GM12878 (cell line): Measurements from ENCODE around the gene MYL11. TPM values are rescaled to one million over a fixed set of nuclear protein-coding genes. Genes with fewer than 3 reads are reported as not detected.
A peak's percentile ranks its signal among the peaks of the same experiment; 100 is the strongest.

Source experiments
- ATAC-seq: fragments of 200-7000 bp; cut with Tn5 transposase; 3 replicates; pipeline ENCODE4 v1.9.1; 2020; ENCODE audit warnings: mild to moderate bottlenecking, moderate library complexity
- BruUV-seq: library from RNA; stranded (reverse); fragments of 400-500 nt; replicated peaks from 2 replicates; lab custom pipeline; 2021; lab: Mats Ljungman, UMichigan
- CTCF ChIA-PET: fragments of 300-600 bp; sonication (Branson Sonifier 250); formaldehyde crosslinking; extraction: SDS; loops from one replicate; lab custom pipeline; 2021; ENCODE audit warnings: inconsistent platforms; lab: Yijun Ruan, JAX
- POLR2A ChIA-PET: fragments of 350-600 bp; formaldehyde crosslinking; extraction: SDS; loops from one replicate; lab custom pipeline; 2021; ENCODE audit warnings: inconsistent platforms; lab: Charles Lee
- RAD21 ChIA-PET: fragments of 300-600 bp; sonication (Branson Sonifier 250); formaldehyde crosslinking; loops from one replicate; lab custom pipeline; 2023; ENCODE audit warnings: antibody characterized with exemption; ENCODE audit not compliant: unreplicated experiment; lab: Charles Lee
- SMC1A ChIA-PET: fragments of 300-600 bp; sonication (Branson Sonifier 250); formaldehyde crosslinking; loops from one replicate; lab custom pipeline; 2023; ENCODE audit not compliant: unreplicated experiment, uncharacterized antibody; lab: Charles Lee
- DNase-seq: peaks from one replicate; pipeline ENCODE4 v3.0.0-alpha.2; 2011; ENCODE audit warnings: low read depth, low spot score
- FAIRE-seq: peaks from 3 replicates; lab custom pipeline; 2011; peaks lifted over from hg19 to GRCh38; lab: Jason Lieb, UNC
- H2AFZ ChIP-seq: 2 replicates; pipeline ENCODE4 v1.6.0; 2011; ENCODE audit warnings: low read depth, low read length, control low read depth; ENCODE audit not compliant: control insufficient read depth
- H3K27ac ChIP-seq: 2 replicates; pipeline ENCODE4 v1.5.1; 2011; ENCODE audit warnings: control low read depth; ENCODE audit not compliant: control insufficient read depth, insufficient read depth
- H3K27me3 ChIP-seq, 2 experiments: replicated peaks in 1 of 2; 2 replicates each; pipeline versions ENCODE4 v1.6.0 to v1.6.1; 2011; ENCODE audit warnings: low read length in 1 of 2; ENCODE audit not compliant: control insufficient read depth in 2 of 2, insufficient read depth in 2 of 2
- H3K36me3 ChIP-seq, 2 experiments: 2 replicates each; pipeline ENCODE4 v1.5.1; 2011; ENCODE audit warnings: low read length in 1 of 2; ENCODE audit not compliant: control insufficient read depth in 2 of 2, insufficient read depth in 2 of 2
- H3K4me1 ChIP-seq: 2 replicates; pipeline ENCODE4 v1.6.1; 2011; ENCODE audit warnings: mild to moderate bottlenecking, low read length, moderate library complexity, mixed read lengths; ENCODE audit not compliant: control insufficient read depth, insufficient read depth
- H3K4me2 ChIP-seq: 2 replicates; pipeline ENCODE4 v1.6.0; 2011; ENCODE audit warnings: control low read depth; ENCODE audit not compliant: control insufficient read depth, insufficient read depth
- H3K4me3 ChIP-seq: fragments of 200-600 bp; sonication (generic); 2 replicates; pipeline ENCODE4 v1.5.1; 2016
- H3K79me2 ChIP-seq: 2 replicates; pipeline ENCODE4 v1.6.0; 2011; ENCODE audit warnings: low read length; ENCODE audit not compliant: control insufficient read depth, insufficient read depth
- H3K9ac ChIP-seq: 2 replicates; pipeline ENCODE4 v1.8.0; 2011; ENCODE audit warnings: low read length, control low read depth, mixed read lengths; ENCODE audit not compliant: control insufficient read depth, insufficient read depth
- H3K9me3 ChIP-seq: replicated peaks from 3 replicates; pipeline ENCODE4 v1.5.1; 2011; ENCODE audit warnings: mild to moderate bottlenecking, low read length; ENCODE audit not compliant: control insufficient read depth, insufficient read depth
- H4K20me1 ChIP-seq: 2 replicates; pipeline ENCODE4 v1.6.0; 2011; ENCODE audit not compliant: control insufficient read depth, insufficient read depth
- BCL11A ChIP-seq: IDR thresholded peaks from 2 replicates; pipeline ENCODE4 v1.6.1; 2011; ENCODE audit warnings: low read depth, low read length
- CBX5 ChIP-seq: sonication (generic); IDR thresholded peaks from 2 replicates; pipeline ENCODE4 v1.6.1; 2016; ENCODE audit warnings: low read depth, moderate library complexity, mild to moderate bottlenecking, inconsistent platforms
- CHD2 ChIP-seq: IDR thresholded peaks from 2 replicates; pipeline ENCODE4 v1.6.1; 2011; ENCODE audit warnings: low read depth, low read length, improper control_type of control experiment, borderline replicate concordance
- SMARCA5 ChIP-seq: fragments of 450-650 bp; IDR thresholded peaks from 2 replicates; pipeline ENCODE4 v1.6.1; 2017; ENCODE audit warnings: mild to moderate bottlenecking
- TBL1XR1 ChIP-seq: IDR thresholded peaks from 2 replicates; pipeline ENCODE4 v1.6.1; 2012; ENCODE audit warnings: low read depth, low read length, improper control_type of control experiment
- YY1 ChIP-seq: IDR thresholded peaks from 2 replicates; pipeline ENCODE4 v1.6.1; 2011; ENCODE audit warnings: low read depth, mild to moderate bottlenecking, low read length
- WGBS: methylation state at CpG from one replicate; pipeline ENCODE4 v1.1.6; 2016; ENCODE audit warnings: low lambda C conversion rate; ENCODE audit not compliant: insufficient replicate concordance, insufficient coverage; ENCODE audit errors: missing lambda C conversion rate; 5-methylcytosine and 5-hydroxymethylcytosine counted together
- in situ Hi-C: fragments of 300-500 bp; cut with MboI; formaldehyde crosslinking; loops from 9 replicates; pipeline ENCODE4 v1.14.3; 2018; ENCODE audit warnings: mixed read lengths
- intact Hi-C: fragments of 100-400 bp; cut with micrococcal nuclease; formaldehyde crosslinking; loops from one replicate; pipeline ENCODE4 v1.14.2; 2022; ENCODE audit not compliant: unreplicated experiment
- polyA plus RNA-seq, 11 experiments: library from polyadenylated mRNA; depleted of rRNA in 4 of 11; unstranded in 6 of 11; stranded (reverse) in 5 of 11; fragments of >200 nt; fragmentation: Nextera tagmentation in 4 of 11; fragmentation: Illumina TruSeq in 1 of 11; extraction: Ambion mirVana in 4 of 11; extraction: Trizol in 1 of 11; gene quantifications; 1 replicate in 1 of 11; 2 replicates in 10 of 11; pipeline versions ENCODE4 v1.2.1 to v1.2.3, GENCODE V29; 2011 to 2016; ENCODE audit warnings: inconsistent platforms in 2 of 11, missing spikeins in 2 of 11, low read depth in 1 of 11
- total RNA-seq, 4 experiments: library from RNA; depleted of rRNA in 3 of 4; stranded (reverse); fragments of >200 nt in 3 of 4; fragmentation: Illumina TruSeq in 1 of 4; extraction: Trizol in 1 of 4; gene quantifications; 2 replicates each; pipeline versions ENCODE4 v1.2.1 to v1.2.3, GENCODE V29; 2013 to 2021
- TF ChIP-seq, protein P1 (sequence below): IDR thresholded peaks from 2 replicates; pipeline ENCODE4 v1.6.1; 2011; ENCODE audit warnings: low read depth, mild to moderate bottlenecking, low read length, moderate library complexity, borderline replicate concordance; ENCODE audit errors: extremely low read depth

The MYL11 gene
- total and polyA plus RNA-seq, 10 of the 15 experiments (the other 5 are each of a cell fraction or from before 2014, with no cell fraction given) = 0.19 to 1.2 (median 0.61) TPM; not detected in 5

GRCh38 chr16:30399435-30400186, 25.0 kb downstream of the MYL11 start:
- WGBS = 25% methylated on average over 12 of the region's 12 CpGs
- TF ChIP-seq, protein P1, sequence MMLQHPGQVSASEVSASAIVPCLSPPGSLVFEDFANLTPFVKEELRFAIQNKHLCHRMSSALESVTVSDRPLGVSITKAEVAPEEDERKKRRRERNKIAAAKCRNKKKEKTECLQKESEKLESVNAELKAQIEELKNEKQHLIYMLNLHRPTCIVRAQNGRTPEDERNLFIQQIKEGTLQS = no peak
- TF ChIP-seq YY1 = no peak
- no peak for TF ChIP-seq CBX5
- TF ChIP-seq TBL1XR1 = no peak
- TF ChIP-seq CHD2 = no peak
- TF ChIP-seq BCL11A = no peak
- 0 out of 2 replicates have a peak, but pooled peaks have one; percentile 37 for TF ChIP-seq SMARCA5
- peak overlapping the region; percentile 76 for H3K4me3 ChIP-seq
- H3K9me3 ChIP-seq = no peaks in the 10 kb centered on the region
- CTCF ChIA-PET = interaction anchor here (1.2 to 1.8 kb wide), 4 partner anchors 9 to 294 kb away, joined by 3 to 6 read pairs (median 3); partner anchors contain the start of gene ZNF771
- RAD21 ChIA-PET = interaction anchor here (1.3 to 2.4 kb wide), 4 partner anchors 9 to 28 kb away, joined by 4 to 10 read pairs (median 8); partner anchors contain the start of gene SEPTIN1
- H3K9ac ChIP-seq = peak overlapping the region; percentile 78; the same call in 1 of the 2 replicates
- FAIRE-seq (no peak), DNase-seq (no peak), ATAC-seq (no peak)
- H3K79me2 ChIP-seq = peaks cover 5% of the 10 kb centered on the region
- H4K20me1 ChIP-seq = no peaks in the 10 kb centered on the region
- H2AFZ ChIP-seq = peak overlapping the region; percentile 83
- H3K4me2 ChIP-seq = peak overlapping the region; percentile 85
- peaks cover 0 to 2% of the 10 kb centered on the region in 2 experiments; a peak in 3 of 4 replicates for H3K36me3 ChIP-seq
- in situ Hi-C loops (no loop called here), intact Hi-C loops (no loop called here)
- BruUV-seq = no TSS peak
- H3K27me3 ChIP-seq = no peaks in the 10 kb centered on the region; a peak in 1 of 4 replicates
- SMC1A ChIA-PET = interaction anchor here (1.1 to 2.2 kb wide), 4 partner anchors 9 to 29 kb away, joined by 3 to 6 read pairs (median 4); partner anchors contain the start of genes SEPTIN1 and TBC1D10B
- POLR2A ChIA-PET = interaction anchor here (0.6 to 2.1 kb wide), 2 partner anchors 10 to 167 kb away, joined by 3 to 5 read pairs; no protein-coding TSS in a partner anchor
- no peak overlapping the region for H3K27ac ChIP-seq
- peaks cover 13% of the 10 kb centered on the region for H3K4me1 ChIP-seq
